Bronchial epithelial cell (primary cell): ENCODE measurements around the gene MED25. TPM values are rescaled to one million over a fixed set of nuclear protein-coding genes. Genes with fewer than 3 reads are reported as not detected.
A peak's percentile ranks its signal among the peaks of the same experiment; 100 is the strongest.

Experiments used
- DNase-seq: peaks from one replicate; pipeline ENCODE4 v3.0.0-alpha.2; 2010; ENCODE audit warnings: low read depth
- FAIRE-seq: peaks from 2 replicates; lab custom pipeline; 2011; peaks lifted over from hg19 to GRCh38; lab: Jason Lieb, UNC
- H3K27me3 ChIP-seq: 2 replicates; pipeline ENCODE4 v1.5.1; 2011; ENCODE audit warnings: low read length; ENCODE audit not compliant: control insufficient read depth, insufficient read depth
- H3K36me3 ChIP-seq: 2 replicates; pipeline ENCODE4 v1.5.1; 2011; ENCODE audit warnings: low read length; ENCODE audit not compliant: control insufficient read depth, insufficient read depth
- H3K4me3 ChIP-seq: 2 replicates; pipeline ENCODE4 v1.5.1; 2011; ENCODE audit warnings: mild to moderate bottlenecking, low read depth, low read length, control low read depth
- CTCF ChIP-seq: IDR thresholded peaks from 2 replicates; pipeline ENCODE4 v1.5.1; 2011; ENCODE audit warnings: mild to moderate bottlenecking, moderate library complexity, low read length, control low read depth, inconsistent platforms; ENCODE audit not compliant: insufficient read depth, severe bottlenecking
- total RNA-seq: library from RNA; depleted of rRNA; stranded (reverse); fragments of >200 nt; gene quantifications from 2 replicates; pipeline ENCODE4 v1.2.1, GENCODE V29; 2014

Gene MED25
- 8.2 and 10.2 TPM in 2 replicates for total RNA-seq

GRCh38 chr19:49817964-49818648 lies at the start of gene MED25:
Gene MED25, plus strand, starts transcription at chr19:49818289. Its CDS starts 53 bp downstream, at chr19:49818342.
- peaks cover 3% of the 10 kb centered on the region for H3K36me3 ChIP-seq
- H3K27me3 ChIP-seq: no peaks in the 10 kb centered on the region
- DNase-seq (peak; percentile 71), FAIRE-seq (no peak)
- TF ChIP-seq CTCF: peak; percentile 20
- peak within 1 kb of the TSS; percentile 63 for H3K4me3 ChIP-seq

GRCh38 chr19:49770529-49770928 lies 47.6 kb upstream of the MED25 start:
- H3K27me3 ChIP-seq: no peaks in the 10 kb centered on the region
- H3K36me3 ChIP-seq: peaks cover 3% of the 10 kb centered on the region
- DNase-seq (no peak), FAIRE-seq (no peak)
- no peak for TF ChIP-seq CTCF
- no peak overlapping the region for H3K4me3 ChIP-seq

- Histone ChIP-seq H3K36me3 (peaks cover 3% of the 10 kb centered on the region), H3K4me3 (no peak overlapping the region), H3K27me3 (no peaks in the 10 kb centered on the region)
- FAIRE-seq: no peak
- DNase-seq: no peak
- no peak for TF ChIP-seq CTCF
Measured at GRCh38 chr19:49771674-49772139, 46.4 kb upstream of the MED25 start.

- no peak for DNase-seq
- no peak for FAIRE-seq
- TF ChIP-seq CTCF: no peak
- Histone ChIP-seq H3K27me3 (no peaks in the 10 kb centered on the region), H3K36me3 (peaks cover 3% of the 10 kb centered on the region), H3K4me3 (no peak overlapping the region)
Measured at GRCh38 chr19:49772850-49773432, 45.1 kb upstream of the MED25 start.

GRCh38 chr19:49773663-49774350 lies 44.3 kb upstream of the MED25 start:
- H3K36me3 ChIP-seq: peaks cover 3% of the 10 kb centered on the region
- no peak for FAIRE-seq
- TF ChIP-seq CTCF: no peak

More at GRCh38 chr19:49773663-49774350, 44.3 kb upstream of the MED25 start:
- H3K4me3 ChIP-seq: no peak overlapping the region
- no peaks in the 10 kb centered on the region for H3K27me3 ChIP-seq
- DNase-seq: no peak
